K562 (cell line): ENCODE results near the gene APBB2. TPM values are rescaled to one million over a fixed set of nuclear protein-coding genes. Genes with fewer than 3 reads are reported as not detected.

Experiments used
- ATAC-seq: fragments of 200-7000 bp; cut with Tn5 transposase; 3 replicates; pipeline ENCODE4 v1.9.1; 2020; ENCODE audit warnings: moderate library complexity
- BruUV-seq: library from RNA; stranded (reverse); fragments of 400-500 nt; replicated peaks from 2 replicates; lab custom pipeline; 2021; lab: Mats Ljungman, UMichigan
- CTCF ChIA-PET: fragments of 300-600 bp; formaldehyde crosslinking; extraction: SDS; loops from one replicate; lab custom pipeline; 2021; ENCODE audit warnings: low intra/inter-chr PET ratio; lab: Yijun Ruan, JAX
- POLR2A ChIA-PET: fragments of 300-600, 350-650 bp; sonication (Branson Sonifier 250); formaldehyde crosslinking; extraction: SDS; loops from one replicate; lab custom pipeline; 2021; ENCODE audit warnings: antibody characterized with exemption, inconsistent platforms; lab: Yijun Ruan, JAX
- DNase-seq, 4 experiments: peaks; one replicate each; pipeline versions ENCODE4 v3.0.0 to v3.0.0-alpha.2; 2011 to 2018; ENCODE audit warnings: low spot score in 3 of 4, mixed read lengths in 3 of 4; ENCODE audit errors: extremely low read depth in 1 of 4
- FAIRE-seq: peaks from 2 replicates; lab custom pipeline; 2011; peaks lifted over from hg19 to GRCh38; lab: Jason Lieb, UNC
- H2AFZ ChIP-seq: 2 replicates; pipeline ENCODE4 v1.6.0; 2011; ENCODE audit warnings: low read depth, low read length, control low read depth, inconsistent platforms
- H3K27ac ChIP-seq: fragments of 200-600 bp; 3 replicates; pipeline ENCODE4 v1.8.0; 2011; ENCODE audit warnings: low read depth, mild to moderate bottlenecking, control low read depth, inconsistent platforms, low read length, moderate library complexity, mixed read lengths; ENCODE audit errors: extremely low read depth
- H3K27me3 ChIP-seq, 2 experiments: fragments of 300-600 bp in 1 of 2; 2 replicates in 1 of 2; 3 replicates in 1 of 2; pipeline versions ENCODE4 v1.6.0 to v1.8.0; 2011; ENCODE audit warnings: inconsistent platforms in 2 of 2, low read length in 2 of 2, mild to moderate bottlenecking in 1 of 2, mixed read lengths in 1 of 2, moderate library complexity in 1 of 2; ENCODE audit not compliant: control insufficient read depth in 2 of 2, insufficient read depth in 2 of 2
- H3K36me3 ChIP-seq: fragments of 300-600 bp; 3 replicates; pipeline ENCODE4 v1.8.0; 2011; ENCODE audit warnings: mild to moderate bottlenecking, low read length, inconsistent platforms; ENCODE audit not compliant: control insufficient read depth, insufficient read depth
- H3K4me1 ChIP-seq, 2 experiments: fragments of 200-600 bp in 1 of 2; replicated peaks in 1 of 2; 2 replicates in 1 of 2; 3 replicates in 1 of 2; pipeline versions ENCODE4 v1.5.1 to v1.8.0; 2011; ENCODE audit warnings: inconsistent platforms in 2 of 2, low read length in 2 of 2, mild to moderate bottlenecking in 1 of 2, mixed read lengths in 1 of 2, moderate library complexity in 1 of 2; ENCODE audit not compliant: control insufficient read depth in 2 of 2, insufficient read depth in 2 of 2
- H3K4me2 ChIP-seq: 2 replicates; pipeline ENCODE4 v1.6.1; 2011; ENCODE audit warnings: low read length, control low read depth, inconsistent platforms, mixed read lengths; ENCODE audit not compliant: insufficient read depth
- H3K4me3 ChIP-seq: fragments of 200-600 bp; sonication (generic), shearing (Covaris generic); 2 replicates; pipeline ENCODE4 v1.5.1; 2016; ENCODE audit warnings: control low read depth, inconsistent platforms
- H3K79me2 ChIP-seq: fragments of 200-600 bp; 3 replicates; pipeline ENCODE4 v1.8.0; 2011; ENCODE audit warnings: low read length, inconsistent platforms; ENCODE audit not compliant: control insufficient read depth, insufficient read depth
- H3K9ac ChIP-seq, 2 experiments: 2 replicates each; pipeline versions ENCODE4 v1.6.0 to v1.6.1; 2011; ENCODE audit warnings: low read depth in 2 of 2, low read length in 2 of 2, control low read depth in 1 of 2, inconsistent platforms in 1 of 2, mild to moderate bottlenecking in 1 of 2, mixed read lengths in 1 of 2; ENCODE audit not compliant: insufficient read depth in 1 of 2
- H3K9me1 ChIP-seq: one replicate; pipeline ENCODE4 v1.6.0; 2011; ENCODE audit warnings: inconsistent platforms, mild to moderate bottlenecking, low read length, moderate library complexity; ENCODE audit not compliant: control insufficient read depth, insufficient read depth
- H3K9me3 ChIP-seq: replicated peaks from 2 replicates; pipeline ENCODE4 v1.5.1; 2011; ENCODE audit warnings: low read depth, low read length, inconsistent platforms; ENCODE audit not compliant: control insufficient read depth, insufficient read depth
- H4K20me1 ChIP-seq: replicated peaks from 2 replicates; pipeline ENCODE4 v1.6.1; 2011; ENCODE audit warnings: low read length, inconsistent platforms, mixed read lengths; ENCODE audit not compliant: control insufficient read depth, insufficient read depth
- MCM5 ChIP-seq: fragments of 450-650 bp; IDR thresholded peaks from 2 replicates; pipeline ENCODE4 v1.6.1; 2016; ENCODE audit warnings: low read depth
- MGA ChIP-seq: fragments of 450-650 bp; IDR thresholded peaks from 2 replicates; pipeline ENCODE4 v1.6.1; 2016; ENCODE audit warnings: mild to moderate bottlenecking, moderate library complexity
- SREBF1 ChIP-seq: fragments of 150-350 bp; IDR thresholded peaks from 2 replicates; pipeline ENCODE4 v1.6.1; 2014; ENCODE audit warnings: antibody characterized with exemption, low read depth, low read length, borderline replicate concordance
- ZBTB2 ChIP-seq: fragments of 450-650 bp; IDR thresholded peaks from 2 replicates; pipeline ENCODE4 v1.6.1; 2016; ENCODE audit warnings: antibody characterized with exemption
- ZFPM2 ChIP-seq: fragments of 250-450 bp; sonication (Bioruptor Pico); IDR thresholded peaks from 2 replicates; pipeline ENCODE4 v1.5.1; 2022; ENCODE audit warnings: mild to moderate bottlenecking
- ZNF134 ChIP-seq: fragments of 250-450 bp; sonication (Bioruptor Pico); conservative IDR thresholded peaks from 2 replicates; pipeline ENCODE4 v1.4.0; 2020
- WGBS: fragments of 100-300 bp; shearing (Covaris generic); methylation state at CpG from one replicate; pipeline ENCODE4 v1.1.6; 2016; ENCODE audit warnings: low coverage, mixed read lengths; ENCODE audit not compliant: insufficient coverage; ENCODE audit errors: missing lambda C conversion rate; 5-methylcytosine and 5-hydroxymethylcytosine counted together
- in situ Hi-C: fragments of 300-500 bp; cut with MboI; formaldehyde crosslinking; loops from 4 replicates; pipeline ENCODE4 v1.15.0; 2018; ENCODE audit warnings: inconsistent platforms, mixed read lengths
- intact Hi-C: fragments of 100-400 bp; cut with micrococcal nuclease; formaldehyde crosslinking; loops from 2 replicates; pipeline ENCODE4 v1.14.2; 2022
- polyA plus RNA-seq, 8 experiments: library from polyadenylated mRNA; depleted of rRNA in 4 of 8; stranded (reverse) in 5 of 8; unstranded in 3 of 8; fragments of >200 nt; fragmentation: Nextera tagmentation in 2 of 8; fragmentation: Illumina TruSeq in 1 of 8; extraction: Ambion mirVana in 2 of 8; extraction: Trizol in 1 of 8; gene quantifications; 2 replicates each; pipeline versions ENCODE4 v1.2.1 to v1.2.3, GENCODE V29; 2011 to 2014; ENCODE audit warnings: inconsistent platforms in 1 of 8, missing spikeins in 1 of 8
- total RNA-seq, 7 experiments: library from RNA; depleted of rRNA in 6 of 7; stranded (reverse); fragments of >200 nt in 6 of 7; fragmentation: Illumina TruSeq in 2 of 7; extraction: Trizol in 2 of 7; gene quantifications; 2 replicates each; pipeline versions ENCODE4 v1.2.1 to v1.2.3, GENCODE V29; 2011 to 2021; ENCODE audit warnings: low replicate concordance in 1 of 7
- TF ChIP-seq, protein P1 (sequence below): sonication (generic); formaldehyde crosslinking; IDR thresholded peaks from 2 replicates; pipeline ENCODE4 v1.8.1; 2023; ENCODE audit warnings: mild to moderate bottlenecking, missing genetic modification reagents

APBB2 gene
- total and polyA plus RNA-seq, 9 of the 15 experiments (the other 6 are each of a cell fraction or from before 2014, with no cell fraction given): 0.08 to 2.1 (median 1.4) TPM

DNA sequence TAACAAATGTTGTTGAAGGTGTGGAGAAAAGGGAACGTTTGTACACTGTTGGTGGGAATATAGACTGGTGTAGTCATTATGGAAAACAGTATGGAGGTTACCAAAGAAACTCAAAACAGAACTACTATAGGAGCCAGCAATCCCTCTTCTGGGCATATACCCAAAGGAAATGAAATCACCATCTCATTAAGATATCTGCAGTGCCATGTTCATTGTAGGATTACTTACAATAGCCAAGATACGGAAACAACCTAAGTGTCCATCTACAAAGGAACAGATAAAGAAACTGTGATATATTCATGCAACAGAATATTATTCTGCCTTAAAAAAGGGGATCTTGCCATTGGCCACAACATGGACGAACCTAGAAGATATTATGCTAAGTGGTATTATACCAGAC is 22.2 kb downstream of the APBB2 start:
- CTCF ChIA-PET: no interaction called here
- ATAC-seq (no peak), FAIRE-seq (no peak), DNase-seq (no peak)
- Histone ChIP-seq H3K4me2 (no peak overlapping the region), H4K20me1 (no peaks in the 10 kb centered on the region), H3K9me3 (no peaks in the 10 kb centered on the region), H3K9me1 (no peaks in the 10 kb centered on the region), H3K27ac (no peak overlapping the region), H3K36me3 (no peaks in the 10 kb centered on the region), H3K9ac (no peak overlapping the region), H3K4me3 (no peak overlapping the region), H2AFZ (no peak overlapping the region), H3K4me1 (no peaks in the 10 kb centered on the region), H3K27me3 (peaks cover 0 to 9% of the 10 kb centered on the region in 2 experiments; a peak in 2 of 5 replicates), H3K79me2 (no peaks in the 10 kb centered on the region)
- intact Hi-C loops (no loop called here), in situ Hi-C loops (no loop called here)
- BruUV-seq: no TSS peak
- POLR2A ChIA-PET: no interaction called here
- WGBS: 0% methylated on average over 3 of the region's 3 CpGs
- TF ChIP-seq ZNF134 (CRISPR knock-in tag) (no peak), SREBF1 (no peak), MCM5 (no peak), MGA (no peak), ZBTB2 (no peak), ZFPM2 (CRISPR knock-in tag) (no peak)
- TF ChIP-seq, protein P1, sequence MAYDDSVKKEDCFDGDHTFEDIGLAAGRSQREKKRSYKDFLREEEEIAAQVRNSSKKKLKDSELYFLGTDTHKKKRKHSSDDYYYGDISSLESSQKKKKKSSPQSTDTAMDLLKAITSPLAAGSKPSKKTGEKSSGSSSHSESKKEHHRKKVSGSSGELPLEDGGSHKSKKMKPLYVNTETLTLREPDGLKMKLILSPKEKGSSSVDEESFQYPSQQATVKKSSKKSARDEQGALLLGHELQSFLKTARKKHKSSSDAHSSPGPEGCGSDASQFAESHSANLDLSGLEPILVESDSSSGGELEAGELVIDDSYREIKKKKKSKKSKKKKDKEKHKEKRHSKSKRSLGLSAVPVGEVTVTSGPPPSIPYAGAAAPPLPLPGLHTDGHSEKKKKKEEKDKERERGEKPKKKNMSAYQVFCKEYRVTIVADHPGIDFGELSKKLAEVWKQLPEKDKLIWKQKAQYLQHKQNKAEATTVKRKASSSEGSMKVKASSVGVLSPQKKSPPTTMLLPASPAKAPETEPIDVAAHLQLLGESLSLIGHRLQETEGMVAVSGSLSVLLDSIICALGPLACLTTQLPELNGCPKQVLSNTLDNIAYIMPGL (CRISPR knock-in tag): no peak
